Measurements from ENCODE around the gene PDGFB. TPM values are rescaled to one million over a fixed set of nuclear protein-coding genes. Genes with fewer than 3 reads are reported as not detected.
A peak's percentile ranks its signal among the peaks of the same experiment; 100 is the strongest.

Gene PDGFB
- total and polyA plus RNA-seq, 2 of the 4 experiments (the other 2 are of a cell fraction) = 0.07 TPM; not detected in 1

DNA sequence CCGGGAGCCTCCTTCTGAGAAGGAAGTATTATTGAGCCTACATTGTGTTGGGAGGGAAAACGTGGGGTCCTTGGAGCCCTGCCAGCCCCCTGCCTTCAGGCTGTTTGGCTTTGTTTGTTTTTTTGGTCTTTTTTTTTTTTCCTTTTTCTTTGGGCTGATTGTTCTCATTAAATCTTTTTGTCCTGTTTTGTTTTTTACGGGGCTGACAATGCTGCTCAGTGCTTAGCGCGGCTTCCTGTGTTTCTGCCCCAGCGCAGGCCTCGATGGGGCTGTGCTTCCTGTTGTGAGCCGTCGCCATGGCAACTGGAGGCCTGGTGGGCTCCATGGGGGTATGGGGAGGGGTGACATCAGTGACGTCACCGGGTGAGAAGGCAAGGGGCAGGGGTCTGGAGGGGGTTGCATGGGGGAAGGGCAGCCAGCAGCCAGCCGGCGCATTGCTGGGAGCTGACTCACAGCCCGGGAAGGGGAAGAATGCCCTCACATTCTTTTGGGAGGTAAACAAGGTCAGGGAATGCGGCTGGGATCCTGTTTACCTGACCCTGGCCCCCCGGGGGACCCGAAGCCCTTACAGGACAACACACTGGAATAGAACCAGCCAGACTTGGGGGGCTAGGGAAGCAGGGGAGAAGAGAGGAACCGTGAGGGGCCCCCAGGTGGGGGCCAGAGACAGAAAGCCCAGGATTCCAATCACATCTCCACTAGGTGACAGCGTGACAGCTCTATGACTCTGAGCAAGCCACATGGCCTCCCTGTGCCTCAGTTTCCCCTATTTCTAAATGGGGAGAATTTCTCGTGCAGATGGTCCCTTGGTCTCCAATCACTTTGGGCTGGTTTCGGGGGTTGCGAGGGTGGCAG, 70.1 kb downstream of the PDGFB start:
- intact Hi-C loops (cut with micrococcal nuclease) = loop anchor here (1.0 to 10.0 kb wide), 3 partner anchors 166 to 348 kb away; partner anchors contain the start of gene ATF4
- ATAC-seq (ENCODE audit: low read depth) (peak; percentile 68), DNase-seq (peak; percentile 89)
- H2AFZ ChIP-seq (replicated peaks; ENCODE audit: low read length, poor library complexity) = peak overlapping the region; percentile 85
- H2BK120ac ChIP-seq (ENCODE audit: low read depth, low read length) = peak overlapping the region; percentile 100
- H2AK9ac ChIP-seq (replicated peaks; ENCODE audit: low read depth, low read length, poor library complexity) = peak overlapping the region; percentile 94
- peak overlapping the region; percentile 67 for H3K9ac ChIP-seq (ENCODE audit: low read depth, low read length)
- H4K8ac ChIP-seq (ENCODE audit: low read depth in 2 of 2, low read length in 2 of 2) = peak overlapping the region; percentile 98 to 99
- dilution Hi-C loops (cut with HindIII; ENCODE audit: low sequenced_read_pairs, unreplicated experiment) = no loop called here
- peak overlapping the region; percentile 82 for H2BK5ac ChIP-seq (ENCODE audit: low read depth, low read length, poor library complexity, severe bottlenecking)
- peak overlapping the region; percentile 100 for H2AK5ac ChIP-seq (ENCODE audit: low read depth, low read length)
- peak overlapping the region; percentile 95 for H4K5ac ChIP-seq (ENCODE audit: low read depth, low read length)
- peak overlapping the region; percentile 91 for H3K27ac ChIP-seq (ENCODE audit: insufficient read depth, low read length)
- H2BK15ac ChIP-seq (ENCODE audit: low read depth, low read length) = peak overlapping the region; percentile 100; the same call in 2 of the 3 replicates
- no peaks in the 10 kb centered on the region for H3K9me3 ChIP-seq (ENCODE audit: control insufficient read depth, insufficient read depth, low read length)
- peak overlapping the region; percentile 93 for H3K56ac ChIP-seq (ENCODE audit: extremely low read depth, insufficient read depth, low read length)
- in situ Hi-C loops (cut with MboI; ENCODE audit: low sequenced_read_pairs) = loop anchor here (5.0 to 25.0 kb wide), 2 partner anchors 138 to 863 kb away; no protein-coding TSS in a partner anchor
- H3K18ac ChIP-seq (ENCODE audit: low read depth, low read length) = peak overlapping the region; percentile 89
- H3K36me3 ChIP-seq (ENCODE audit: control insufficient read depth, insufficient read depth, low read length) = no peaks in the 10 kb centered on the region
- no peaks in the 10 kb centered on the region for H4K20me1 ChIP-seq (ENCODE audit: insufficient read depth, low read length)
- no peak overlapping the region for H3K4me3 ChIP-seq (ENCODE audit: insufficient read depth, low read depth, low read length)
- ChIA-PET CTCF (interaction anchor here (1.5 kb wide), 1 partner anchor 66 kb away, joined by 3 read pairs; no protein-coding TSS in a partner anchor), POLR2A (ENCODE audit: unreplicated experiment) (no interaction called here)
- BruUV-seq (replicated peaks) = no TSS peak
- H3K27me3 ChIP-seq (ENCODE audit: control insufficient read depth, insufficient read depth, low read length) = no peaks in the 10 kb centered on the region
- H3K9me1 ChIP-seq (ENCODE audit: insufficient read depth, low read length) = peaks cover 35% of the 10 kb centered on the region
- H3K4ac ChIP-seq (ENCODE audit: low read depth, low read length) = peak overlapping the region; percentile 100
- H3K4me1 ChIP-seq (ENCODE audit: control insufficient read depth, insufficient read depth, low read length) = peaks cover 39% of the 10 kb centered on the region
- H3K14ac ChIP-seq (replicated peaks; ENCODE audit: low read depth, low read length) = peak overlapping the region; percentile 96
- 0 out of 2 replicates have a peak overlapping the region, but pooled peaks have one; percentile 3 for H3K4me2 ChIP-seq (ENCODE audit: low read depth, low read length)
- H4K91ac ChIP-seq (ENCODE audit: insufficient read depth, low read depth, low read length) = peak overlapping the region; percentile 100
- peak overlapping the region; percentile 97 for H3K23ac ChIP-seq (ENCODE audit: low read depth, low read length)
- H3K79me1 ChIP-seq (ENCODE audit: low read depth in 1 of 2, low read length in 2 of 2) = peaks cover 0 to 20% of the 10 kb centered on the region in 2 experiments; a peak in 2 of 4 replicates
- peak overlapping the region; percentile 100 for H2BK20ac ChIP-seq (ENCODE audit: low read depth, low read length)
- peak; percentile 20; the same call in 1 of the 2 replicates for TF ChIP-seq BHLHE40 (IDR thresholded peaks at IDR 0.05; ENCODE audit: low read depth, low read length)
- peak; percentile 83 for TF ChIP-seq FOS (IDR thresholded peaks at IDR 0.05; ENCODE audit: low read depth, low read length)
- TF ChIP-seq MAZ (IDR thresholded peaks at IDR 0.05; ENCODE audit: borderline replicate concordance, low read depth, low read length) = peak; percentile 85; the same call in 1 of the 2 replicates
- no peak for TF ChIP-seq MAFK (IDR thresholded peaks at IDR 0.05; ENCODE audit: low read depth, low read length)
- 0% methylated on average over 6 of the region's 22 CpGs; no CpG with 5 or more reads in 1 of the 2 experiments for WGBS, 2 experiments (ENCODE audit: extremely low coverage in 2 of 2, insufficient read length in 1 of 2)

Data from IMR-90 (cell line).